Fibroblast of lung (primary cell): ENCODE measurements around the gene TLNRD1.

ENCODE experiments used
- EZH2 ChIP-seq: IDR thresholded peaks from 2 replicates; pipeline ENCODE4 v1.5.1; 2012; ENCODE audit warnings: low read length, control low read depth, mild to moderate bottlenecking; ENCODE audit errors: missing control alignments
- TF ChIP-seq, protein P1 (sequence below), 2 donors: IDR thresholded peaks in 1 of 2; conservative IDR thresholded peaks in 1 of 2; 1 replicate in 1 of 2; 2 replicates in 1 of 2; pipeline ENCODE4 v1.5.1; 2011 to 2012; ENCODE audit warnings: low read length in 2 of 2, control low read depth in 1 of 2, inconsistent platforms in 1 of 2, low read depth in 1 of 2, mild to moderate bottlenecking in 1 of 2

DNA sequence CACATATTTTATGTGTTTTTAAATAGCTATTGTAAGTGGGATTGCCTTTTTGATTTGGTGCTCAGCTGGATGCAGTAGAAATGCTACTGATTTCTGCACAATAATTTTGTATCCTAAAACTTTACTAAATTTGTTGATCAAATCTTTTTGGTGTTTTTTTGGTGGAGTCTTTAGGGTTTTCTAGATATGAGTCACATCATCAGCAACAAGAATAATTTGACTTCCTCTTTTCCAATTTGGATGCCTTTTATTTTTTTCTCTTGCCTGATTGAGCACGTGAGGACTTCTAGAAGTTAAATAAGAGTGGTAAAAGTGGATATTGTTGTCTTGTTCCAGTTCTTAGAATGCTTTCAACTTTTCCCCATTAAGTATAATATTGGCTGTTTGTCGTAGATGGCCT lies 51.3 kb downstream of the TLNRD1 start:
- TF ChIP-seq, protein P1, sequence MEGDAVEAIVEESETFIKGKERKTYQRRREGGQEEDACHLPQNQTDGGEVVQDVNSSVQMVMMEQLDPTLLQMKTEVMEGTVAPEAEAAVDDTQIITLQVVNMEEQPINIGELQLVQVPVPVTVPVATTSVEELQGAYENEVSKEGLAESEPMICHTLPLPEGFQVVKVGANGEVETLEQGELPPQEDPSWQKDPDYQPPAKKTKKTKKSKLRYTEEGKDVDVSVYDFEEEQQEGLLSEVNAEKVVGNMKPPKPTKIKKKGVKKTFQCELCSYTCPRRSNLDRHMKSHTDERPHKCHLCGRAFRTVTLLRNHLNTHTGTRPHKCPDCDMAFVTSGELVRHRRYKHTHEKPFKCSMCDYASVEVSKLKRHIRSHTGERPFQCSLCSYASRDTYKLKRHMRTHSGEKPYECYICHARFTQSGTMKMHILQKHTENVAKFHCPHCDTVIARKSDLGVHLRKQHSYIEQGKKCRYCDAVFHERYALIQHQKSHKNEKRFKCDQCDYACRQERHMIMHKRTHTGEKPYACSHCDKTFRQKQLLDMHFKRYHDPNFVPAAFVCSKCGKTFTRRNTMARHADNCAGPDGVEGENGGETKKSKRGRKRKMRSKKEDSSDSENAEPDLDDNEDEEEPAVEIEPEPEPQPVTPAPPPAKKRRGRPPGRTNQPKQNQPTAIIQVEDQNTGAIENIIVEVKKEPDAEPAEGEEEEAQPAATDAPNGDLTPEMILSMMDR (conservative IDR thresholded peaks at IDR 0.05 in 1 of 2, IDR thresholded peaks at IDR 0.05 in 1 of 2; ENCODE audit: low read depth in 1 of 2, low read length in 2 of 2), result no peak
- TF ChIP-seq EZH2, result no peak
